ENCODE data around the gene NRIP2.

DNA sequence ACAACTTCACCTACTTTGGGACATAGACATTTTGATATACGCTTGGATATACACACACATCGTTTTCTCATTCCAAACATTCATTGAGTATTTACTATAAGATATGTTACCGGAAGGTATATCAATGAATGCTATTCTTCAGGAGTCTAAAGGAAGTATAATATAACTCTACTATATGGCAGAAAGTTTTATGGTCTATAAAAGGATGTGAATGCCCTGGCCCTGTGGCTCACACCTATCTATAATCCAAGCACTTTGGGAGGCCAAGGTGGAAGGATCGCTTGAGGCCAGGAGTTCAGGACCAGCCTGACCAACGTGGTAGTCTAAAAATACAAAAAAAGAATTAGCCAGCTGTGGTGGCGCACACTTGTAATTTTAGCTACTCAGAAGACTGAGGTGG lies 5.6 kb downstream of the NRIP2 start:
- TF ChIP-seq PPARA (CRISPR knock-in tag; IDR thresholded peaks at IDR 0.05; ENCODE audit: borderline replicate concordance) = no peak
- no peak for TF ChIP-seq PATZ1 (CRISPR knock-in tag; IDR thresholded peaks at IDR 0.05; ENCODE audit: borderline replicate concordance)
- no peak for TF ChIP-seq CSDC2 (CRISPR knock-in tag; IDR thresholded peaks at IDR 0.05)
- no peak for TF ChIP-seq TOX (CRISPR knock-in tag; IDR thresholded peaks at IDR 0.05; ENCODE audit: borderline replicate concordance)
